Medulla oblongata (tissue), 1 donor: ENCODE measurements around the gene C19orf33.

Experiments used
- DNase-seq: peaks from one replicate; pipeline ENCODE4 v3.0.0-alpha.2; 2015; ENCODE audit errors: extremely low spot score

The C19orf33 gene

GRCh38 chr19:38308926-38309614, 5.0 kb downstream of the C19orf33 start:
- DNase-seq = no peak

- DNase-seq = no peak
Measured at GRCh38 chr19:38309615-38310278, 5.7 kb downstream of the C19orf33 start.

GRCh38 chr19:38310279-38310670, 6.2 kb downstream of the C19orf33 start:
- DNase-seq = no peak

GRCh38 chr19:38310986-38311385, 6.9 kb downstream of the C19orf33 start:
- no peak for DNase-seq

GRCh38 chr19:38315657-38316476, 11.8 kb downstream of the C19orf33 start, which contains the start of gene YIF1B:
TSS of gene YIF1B (minus strand) at chr19:38315947. CDS start at chr19:38315917, 30 bp downstream.
- DNase-seq = peak; percentile 98

- DNase-seq = no peak
Measured at GRCh38 chr19:38316477-38317067, 12.5 kb downstream of the C19orf33 start.

- DNase-seq = peak; percentile 57
Measured at GRCh38 chr19:38317104-38317612, 13.1 kb downstream of the C19orf33 start.

GRCh38 chr19:38318660-38319059, 14.6 kb downstream of the C19orf33 start:
- no peak for DNase-seq

- DNase-seq = no peak
Measured at GRCh38 chr19:38319421-38320258, 15.6 kb downstream of the C19orf33 start, which contains the start of gene KCNK6. TSS of gene KCNK6 (plus strand) at chr19:38319845. CDS start at chr19:38319951, 106 bp downstream.

GRCh38 chr19:38320969-38321339, 16.9 kb downstream of the C19orf33 start:
- DNase-seq = no peak

- DNase-seq = no peak
Measured at GRCh38 chr19:38321646-38322196, 17.7 kb downstream of the C19orf33 start.

GRCh38 chr19:38323291-38323690, 19.2 kb downstream of the C19orf33 start:
- DNase-seq = peak; percentile 35

- no peak for DNase-seq
Measured at GRCh38 chr19:38324431-38324830, 20.4 kb downstream of the C19orf33 start.

- DNase-seq = no peak
Measured at GRCh38 chr19:38326591-38326990, 22.5 kb downstream of the C19orf33 start.

GRCh38 chr19:38329651-38330050, 25.6 kb downstream of the C19orf33 start:
- DNase-seq = no peak

- no peak for DNase-seq
Measured at GRCh38 chr19:38331728-38332127, 27.7 kb downstream of the C19orf33 start.

- DNase-seq = no peak
Measured at GRCh38 chr19:38333245-38333644, 29.2 kb downstream of the C19orf33 start.

GRCh38 chr19:38335949-38336637, 32.0 kb downstream of the C19orf33 start:
- DNase-seq = peak; percentile 97

GRCh38 chr19:38336638-38337359, 32.7 kb downstream of the C19orf33 start:
- peak; percentile 93 for DNase-seq
